MM.1S (cell line): ENCODE results near the gene MYO6.

Experiments used
- CTCF ChIP-seq: fragments of 300-600 bp; sonication (generic); IDR thresholded peaks from 2 replicates; pipeline ENCODE4 v1.5.1; 2016; ENCODE audit warnings: antibody characterized with exemption, low read length, mixed read lengths
- EZH2 ChIP-seq: fragments of 300-600 bp; sonication (generic); optimal IDR thresholded peaks from 2 replicates; pipeline ENCODE3; 2017; ENCODE audit warnings: low read depth, mild to moderate bottlenecking, antibody characterized with exemption, low read length, mixed read lengths
- EZH2phosphoT487 ChIP-seq: fragments of 300-600 bp; sonication (generic); IDR thresholded peaks from 2 replicates; pipeline ENCODE4 v1.6.1; 2018; ENCODE audit warnings: antibody characterized with exemption, low read length

DNA sequence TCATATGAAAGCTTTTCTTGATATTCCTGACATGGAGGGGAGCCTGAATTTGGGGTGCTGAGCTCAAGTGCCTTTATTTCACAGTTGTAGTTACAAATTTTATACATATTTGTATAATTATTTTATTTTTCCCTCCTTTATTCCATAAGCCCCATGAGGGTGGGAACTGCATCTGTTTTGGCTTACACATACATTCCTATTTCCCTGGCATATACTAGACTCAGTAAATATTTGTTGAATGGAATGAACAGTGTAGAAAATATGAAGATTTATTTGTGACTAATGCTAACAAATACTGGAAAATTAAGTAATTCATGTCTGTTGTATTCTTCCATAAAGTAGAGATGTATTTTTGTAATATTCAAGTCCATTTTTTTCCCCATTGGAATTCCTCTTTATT, 127.1 kb downstream of the MYO6 start:
- TF ChIP-seq CTCF, result no peak
- no peak for TF ChIP-seq EZH2
- TF ChIP-seq EZH2phosphoT487, result no peak
